NB4 (cell line): ENCODE results near the gene MRC2.
A peak's percentile ranks its signal among the peaks of the same experiment; 100 is the strongest.

Experiments
- DNase-seq: peaks from one replicate; pipeline ENCODE4 v3.0.0; 2010; ENCODE audit warnings: low read depth
- H3K4me3 ChIP-seq: one replicate; pipeline ENCODE4 v1.5.1; 2011; ENCODE audit warnings: mild to moderate bottlenecking, low read depth, low read length, moderate library complexity
- CTCF ChIP-seq: IDR thresholded peaks from one replicate; pipeline ENCODE4 v1.5.1; 2012; ENCODE audit warnings: low read depth, low read length
- MAX ChIP-seq: IDR thresholded peaks from 2 replicates; pipeline ENCODE4 v1.6.1; 2011; ENCODE audit warnings: low read depth, low read length
- MYC ChIP-seq: IDR thresholded peaks from 2 replicates; pipeline ENCODE4 v1.6.1; 2011; ENCODE audit warnings: low read depth, low read length
- POLR2A ChIP-seq: IDR thresholded peaks from 2 replicates; pipeline ENCODE4 v1.6.1; 2011; ENCODE audit warnings: mild to moderate bottlenecking; ENCODE audit not compliant: insufficient read length; ENCODE audit errors: extremely low read depth

Gene MRC2

GRCh38 chr17:62666801-62667591, 39.5 kb downstream of the MRC2 start:
- no peak overlapping the region for H3K4me3 ChIP-seq
- DNase-seq = no peak
- TF ChIP-seq MAX (no peak), POLR2A (no peak), CTCF (no peak), MYC (no peak)

- no peak overlapping the region for H3K4me3 ChIP-seq
- TF ChIP-seq MYC (no peak), CTCF (no peak), POLR2A (no peak), MAX (no peak)
- DNase-seq = peak; percentile 57
Measured at GRCh38 chr17:62668091-62668804, 40.8 kb downstream of the MRC2 start.

GRCh38 chr17:62670202-62670821, 42.8 kb downstream of the MRC2 start:
- H3K4me3 ChIP-seq = no peak overlapping the region
- no peak for DNase-seq
- TF ChIP-seq MYC (no peak), POLR2A (no peak), CTCF (no peak), MAX (no peak)

- TF ChIP-seq MAX (no peak), MYC (no peak), POLR2A (no peak), CTCF (no peak)
- no peak for DNase-seq
- no peak overlapping the region for H3K4me3 ChIP-seq
Measured at GRCh38 chr17:62671553-62671952, 44.1 kb downstream of the MRC2 start.

- no peak overlapping the region for H3K4me3 ChIP-seq
- no peak for TF ChIP-seq CTCF
- no peak for TF ChIP-seq MAX
- no peak for TF ChIP-seq POLR2A
- TF ChIP-seq MYC = no peak
- no peak for DNase-seq
Measured at GRCh38 chr17:62672957-62673356, 45.5 kb downstream of the MRC2 start.
